Gastrocnemius medialis (tissue), 4 donors: ENCODE data around the gene TRIM7.

Source experiments
- POLR2A ChIP-seq, 2 donors: fragments of 450-650 bp; IDR thresholded peaks; one replicate each; pipeline ENCODE4 v1.6.1; 2017; ENCODE audit warnings: antibody characterized with exemption in 2 of 2, mild to moderate bottlenecking in 2 of 2, moderate library complexity in 2 of 2
- TF ChIP-seq, protein P1 (sequence below), 5 experiments: fragments of 450-650 bp in 3 of 5; fragments of 200-600 bp in 2 of 5; sonication (generic) in 2 of 5; IDR thresholded peaks in 4 of 5; conservative IDR thresholded peaks in 1 of 5; 1 replicate in 4 of 5; 2 replicates in 1 of 5; pipeline ENCODE4 v1.5.1; 2016 to 2019; ENCODE audit warnings: antibody characterized with exemption in 5 of 5, mild to moderate bottlenecking in 3 of 5, moderate library complexity in 3 of 5

DNA sequence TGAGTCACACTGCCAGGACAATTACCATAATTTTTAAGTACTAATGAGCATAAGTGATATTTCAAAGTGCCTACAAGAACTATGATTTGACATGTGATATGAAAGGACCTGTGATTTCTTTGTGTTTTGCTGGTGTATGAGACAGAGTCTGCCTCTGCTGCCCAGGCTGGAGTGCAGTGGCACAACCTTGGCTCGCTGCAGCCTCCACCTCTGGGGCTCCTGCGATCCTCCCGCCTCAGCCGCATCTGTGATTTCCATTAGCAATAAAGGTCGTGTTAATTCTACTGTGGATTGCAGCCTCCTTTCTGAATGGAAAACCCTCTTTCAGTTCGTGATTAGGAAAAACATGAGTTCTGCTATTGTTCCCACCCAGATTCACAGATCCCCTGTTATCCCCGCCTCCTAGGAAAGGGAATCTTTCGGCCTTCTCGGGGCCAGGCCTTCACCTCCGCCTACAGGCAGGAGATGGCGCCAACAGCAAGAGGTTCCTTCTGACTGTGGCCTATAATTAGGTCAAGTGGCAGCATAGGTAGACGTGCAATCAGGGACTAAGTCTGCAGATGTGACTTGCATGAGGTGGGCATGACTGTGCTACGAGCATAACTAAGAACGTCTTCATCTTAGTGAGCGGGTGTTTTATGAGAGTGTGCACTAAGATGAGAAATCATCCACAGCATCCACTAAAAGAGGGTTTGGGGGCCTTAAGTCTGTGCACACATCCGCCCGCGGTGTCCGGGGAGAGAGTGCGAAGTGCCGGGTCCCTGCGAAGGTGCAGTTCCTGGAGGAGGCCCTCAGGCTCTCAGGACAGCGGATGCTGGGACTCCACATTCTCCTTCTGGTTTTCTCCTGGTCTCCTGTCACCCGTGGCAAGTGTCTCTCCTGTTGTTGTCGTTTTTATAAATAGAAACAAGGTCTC is 23.1 kb downstream of the TRIM7 start:
- TF ChIP-seq, protein P1, sequence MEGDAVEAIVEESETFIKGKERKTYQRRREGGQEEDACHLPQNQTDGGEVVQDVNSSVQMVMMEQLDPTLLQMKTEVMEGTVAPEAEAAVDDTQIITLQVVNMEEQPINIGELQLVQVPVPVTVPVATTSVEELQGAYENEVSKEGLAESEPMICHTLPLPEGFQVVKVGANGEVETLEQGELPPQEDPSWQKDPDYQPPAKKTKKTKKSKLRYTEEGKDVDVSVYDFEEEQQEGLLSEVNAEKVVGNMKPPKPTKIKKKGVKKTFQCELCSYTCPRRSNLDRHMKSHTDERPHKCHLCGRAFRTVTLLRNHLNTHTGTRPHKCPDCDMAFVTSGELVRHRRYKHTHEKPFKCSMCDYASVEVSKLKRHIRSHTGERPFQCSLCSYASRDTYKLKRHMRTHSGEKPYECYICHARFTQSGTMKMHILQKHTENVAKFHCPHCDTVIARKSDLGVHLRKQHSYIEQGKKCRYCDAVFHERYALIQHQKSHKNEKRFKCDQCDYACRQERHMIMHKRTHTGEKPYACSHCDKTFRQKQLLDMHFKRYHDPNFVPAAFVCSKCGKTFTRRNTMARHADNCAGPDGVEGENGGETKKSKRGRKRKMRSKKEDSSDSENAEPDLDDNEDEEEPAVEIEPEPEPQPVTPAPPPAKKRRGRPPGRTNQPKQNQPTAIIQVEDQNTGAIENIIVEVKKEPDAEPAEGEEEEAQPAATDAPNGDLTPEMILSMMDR (IDR thresholded peaks at IDR 0.05 in 4 of 5, conservative IDR thresholded peaks at IDR 0.05 in 1 of 5): peak; percentile 76 to 88 (median 79)
- TF ChIP-seq POLR2A (IDR thresholded peaks at IDR 0.05): no peak
